Mesothelial cell of epicardium (in vitro differentiated cells): Measurements from ENCODE around the gene GNA12. TPM values are rescaled to one million over a fixed set of nuclear protein-coding genes. Genes with fewer than 3 reads are reported as not detected.

Experiments
- DNase-seq, 2 experiments: peaks; one replicate each; pipeline ENCODE4 v3.0.0; 2021; ENCODE audit warnings: low spot score in 2 of 2; ENCODE audit not compliant: unreplicated experiment in 2 of 2
- H3K27ac Mint-ChIP-seq: 2 replicates; pipeline ENCODE4 v1.8.0; 2021; ENCODE audit warnings: mixed read lengths
- H3K27me3 Mint-ChIP-seq: 2 replicates; pipeline ENCODE4 v1.8.0; 2021; ENCODE audit warnings: low read depth, mixed read lengths
- H3K36me3 Mint-ChIP-seq: 2 replicates; pipeline ENCODE4 v1.8.0; 2021; ENCODE audit warnings: mixed read lengths
- H3K4me1 Mint-ChIP-seq: 2 replicates; pipeline ENCODE4 v1.8.0; 2021; ENCODE audit warnings: mixed read lengths
- H3K4me3 Mint-ChIP-seq: 2 replicates; pipeline ENCODE4 v1.8.0; 2021; ENCODE audit warnings: mild to moderate bottlenecking, moderate library complexity, mixed read lengths
- H3K9me3 Mint-ChIP-seq: 2 replicates; pipeline ENCODE4 v1.8.0; 2021; ENCODE audit warnings: mixed read lengths
- CTCF ChIP-seq: fragments of 200-600 bp; sonication (generic); IDR thresholded peaks from one replicate; pipeline ENCODE4 v1.5.0; 2021; ENCODE audit warnings: antibody characterized with exemption; ENCODE audit not compliant: unreplicated experiment
- total RNA-seq: library from RNA; stranded (reverse); gene quantifications from 3 replicates; pipeline ENCODE4 v1.2.1, GENCODE V29; 2021

Gene GNA12
- total RNA-seq, 1 donor from 2014 or later = 57.1 TPM

- Mint-ChIP-seq H3K27ac (no peak overlapping the region), H3K4me1 (peaks cover 13% of the 10 kb centered on the region), H3K9me3 (no peaks in the 10 kb centered on the region), H3K27me3 (no peaks in the 10 kb centered on the region), H3K4me3 (no peak overlapping the region), H3K36me3 (peaks cover 26% of the 10 kb centered on the region)
- no peak for TF ChIP-seq CTCF
- no peak for DNase-seq
Observed at GRCh38 chr7:2721842-2722241, 122.3 kb downstream of the GNA12 start.

- no peak for TF ChIP-seq CTCF
- Mint-ChIP-seq H3K36me3 (peaks cover 18% of the 10 kb centered on the region), H3K9me3 (no peaks in the 10 kb centered on the region), H3K4me1 (peaks cover 31% of the 10 kb centered on the region), H3K27me3 (no peaks in the 10 kb centered on the region), H3K27ac (no peak overlapping the region), H3K4me3 (no peak overlapping the region)
- no peak for DNase-seq
Observed at GRCh38 chr7:2720024-2720423, 124.1 kb downstream of the GNA12 start.

GRCh38 chr7:2719007-2719406 lies 125.1 kb downstream of the GNA12 start:
- TF ChIP-seq CTCF = peak; percentile 47
- Mint-ChIP-seq H3K4me1 (peaks cover 31% of the 10 kb centered on the region), H3K36me3 (peaks cover 27% of the 10 kb centered on the region), H3K9me3 (no peaks in the 10 kb centered on the region), H3K27me3 (no peaks in the 10 kb centered on the region), H3K4me3 (no peak overlapping the region), H3K27ac (no peak overlapping the region)
- no peak for DNase-seq

GRCh38 chr7:2718296-2718965 lies 125.7 kb downstream of the GNA12 start:
- no peak for DNase-seq
- Mint-ChIP-seq H3K9me3 (no peaks in the 10 kb centered on the region), H3K36me3 (peaks cover 27% of the 10 kb centered on the region), H3K27me3 (no peaks in the 10 kb centered on the region), H3K4me1 (peaks cover 31% of the 10 kb centered on the region), H3K27ac (peak overlapping the region; percentile 34), H3K4me3 (no peak overlapping the region)
- TF ChIP-seq CTCF = no peak

GRCh38 chr7:2717293-2718261 lies 126.5 kb downstream of the GNA12 start:
- H3K4me3 Mint-ChIP-seq = no peak overlapping the region

More at GRCh38 chr7:2717293-2718261, 126.5 kb downstream of the GNA12 start:
- no peaks in the 10 kb centered on the region for H3K27me3 Mint-ChIP-seq
- H3K9me3 Mint-ChIP-seq = no peaks in the 10 kb centered on the region
- H3K36me3 Mint-ChIP-seq = peaks cover 27% of the 10 kb centered on the region
- no peak for DNase-seq
- TF ChIP-seq CTCF = no peak
- peak overlapping the region; percentile 80 for H3K27ac Mint-ChIP-seq
- peaks cover 31% of the 10 kb centered on the region for H3K4me1 Mint-ChIP-seq
